T-cell (primary cell): ENCODE results near the gene FCAMR. TPM values are rescaled to one million over a fixed set of nuclear protein-coding genes. Genes with fewer than 3 reads are reported as not detected.

Source experiments
- ATAC-seq, 4 experiments: fragments of 200-7000 bp in 3 of 4; fragments of 150-1000 bp in 1 of 4; cut with Tn5 transposase; replicated peaks in 1 of 4; 1 replicate in 3 of 4; 2 replicates in 1 of 4; pipeline ENCODE4 v1.10.0; 2021; ENCODE audit warnings: moderate library complexity in 3 of 4, mild to moderate bottlenecking in 2 of 4, moderate number of reproducible peaks in 1 of 4
- CTCF ChIA-PET, 2 donors: fragments of 300-600 bp; sonication (Branson Sonifier 250); formaldehyde crosslinking; loops; one replicate each; lab custom pipeline; 2022; ENCODE audit warnings: antibody characterized with exemption in 2 of 2; lab: Charles Lee
- POLR2A ChIA-PET, 2 donors: fragments of 300-600 bp; sonication (Branson Sonifier 250); formaldehyde crosslinking; loops; one replicate each; lab custom pipeline; 2022; ENCODE audit warnings: antibody characterized with exemption in 2 of 2; lab: Charles Lee
- DNase-seq, 35 experiments: peaks; one replicate each; pipeline versions ENCODE4 v3.0.0 to v3.0.0-alpha.2; 2013 to 2023
- H3K27ac ChIP-seq: one replicate; pipeline ENCODE4 v1.5.1; 2013; ENCODE audit warnings: low read length
- H3K27me3 ChIP-seq, 2 experiments: replicated peaks in 1 of 2; 1 replicate in 1 of 2; 2 replicates in 1 of 2; pipeline versions ENCODE4 v1.6.1 to v1.7.0; 2013; ENCODE audit warnings: low read length in 1 of 2, mixed read lengths in 1 of 2; ENCODE audit not compliant: control insufficient read depth in 2 of 2, insufficient read depth in 2 of 2; ENCODE audit errors: extremely low read depth in 1 of 2
- H3K36me3 ChIP-seq, 2 donors: 1 replicate in 1 of 2; 2 replicates in 1 of 2; pipeline versions ENCODE4 v1.6.1 to v1.7.0; 2013; ENCODE audit warnings: low read length in 1 of 2; ENCODE audit not compliant: control insufficient read depth in 2 of 2, insufficient read depth in 1 of 2; ENCODE audit errors: extremely low read depth in 1 of 2
- H3K4me1 ChIP-seq, 2 experiments: 1 replicate in 1 of 2; 2 replicates in 1 of 2; pipeline versions ENCODE4 v1.6.1 to v1.7.0; 2013; ENCODE audit warnings: low read length in 2 of 2, mixed read lengths in 1 of 2; ENCODE audit not compliant: insufficient read depth in 2 of 2, control insufficient read depth in 1 of 2; ENCODE audit errors: extremely low read depth in 1 of 2
- H3K4me3 ChIP-seq, 2 donors: 1 replicate in 1 of 2; 2 replicates in 1 of 2; pipeline versions ENCODE4 v1.5.1 to v1.7.0; 2013; ENCODE audit warnings: mild to moderate bottlenecking in 2 of 2, low read length in 1 of 2, moderate library complexity in 1 of 2; ENCODE audit not compliant: control insufficient read depth in 1 of 2; ENCODE audit errors: extremely low read depth in 1 of 2
- H3K9me3 ChIP-seq: 2 replicates; pipeline ENCODE4 v1.7.0; 2013
- H3K27ac Mint-ChIP-seq, 2 donors: one replicate each; pipeline ENCODE4 v1.8.0; 2020 to 2021; ENCODE audit warnings: mild to moderate bottlenecking in 2 of 2, mixed read lengths in 2 of 2
- H3K27me3 Mint-ChIP-seq, 2 donors: one replicate each; pipeline ENCODE4 v1.8.0; 2021 to 2022; ENCODE audit warnings: mixed read lengths in 2 of 2
- H3K36me3 Mint-ChIP-seq: one replicate; pipeline ENCODE4 v1.8.0; 2021; ENCODE audit warnings: mixed read lengths
- H3K4me1 Mint-ChIP-seq, 3 donors: one replicate each; pipeline ENCODE4 v1.8.0; 2020 to 2022; ENCODE audit warnings: mixed read lengths in 3 of 3, mild to moderate bottlenecking in 1 of 3
- H3K4me3 Mint-ChIP-seq, 3 donors: one replicate each; pipeline ENCODE4 v1.8.0; 2020 to 2022; ENCODE audit warnings: mild to moderate bottlenecking in 3 of 3, mixed read lengths in 3 of 3, moderate library complexity in 3 of 3
- H3K9me3 Mint-ChIP-seq, 3 donors: one replicate each; pipeline ENCODE4 v1.8.0; 2020 to 2022; ENCODE audit warnings: mixed read lengths in 3 of 3
- WGBS: methylation state at CpG from one replicate; pipeline ENCODE4 v1.1.5; 2013; ENCODE audit warnings: missing lambda C conversion rate; ENCODE audit not compliant: insufficient coverage; 5-methylcytosine and 5-hydroxymethylcytosine counted together
- total RNA-seq, 35 experiments: library from RNA in 6 of 35; stranded (reverse) in 6 of 35; fragments of 120-200 nt in 1 of 35; gene quantifications; one replicate each; pipeline versions ENCODE4 v1.2.1 to v1.2.4 and lab custom pipeline; 2013 to 2026

Gene FCAMR
- total RNA-seq, 5 donors from 2014 or later (not counting 1 experiment from before 2014, with no cell fraction given) = not detected

DNA sequence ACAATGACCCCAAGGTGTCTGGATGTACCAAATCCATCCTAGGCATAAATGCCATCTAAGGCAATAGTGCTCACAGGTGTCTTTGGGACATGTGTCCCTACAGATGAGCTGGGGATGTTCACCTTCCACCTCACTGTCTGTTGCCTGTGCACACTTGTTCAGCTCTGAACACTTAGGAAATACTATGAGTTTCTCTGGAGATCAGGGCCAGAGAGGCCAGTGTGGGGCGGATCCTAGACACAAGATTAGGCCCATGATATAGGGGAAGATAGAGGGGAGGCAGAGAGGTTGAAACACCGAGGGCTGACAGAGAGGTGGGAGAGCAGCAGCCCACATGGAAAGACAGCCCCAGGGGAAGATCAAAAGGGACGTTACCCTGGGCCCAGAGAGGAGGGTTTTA lies 36.7 kb upstream of the FCAMR start:
- H3K4me1 ChIP-seq = no peaks in the 10 kb centered on the region
- H3K27me3 Mint-ChIP-seq = peaks cover 13 to 16% of the 10 kb centered on the region in 2 donors
- H3K36me3 ChIP-seq = no peaks in the 10 kb centered on the region
- H3K9me3 Mint-ChIP-seq = no peaks in the 10 kb centered on the region
- peaks cover 0 to 6% of the 10 kb centered on the region in 2 experiments for H3K27me3 ChIP-seq
- DNase-seq (no peak), ATAC-seq (no peak)
- no peak overlapping the region for H3K4me3 ChIP-seq
- no peaks in the 10 kb centered on the region for H3K36me3 Mint-ChIP-seq
- no peak overlapping the region for H3K4me3 Mint-ChIP-seq
- 100% methylated on average over 1 of the region's 3 CpGs for WGBS
- H3K9me3 ChIP-seq = no peaks in the 10 kb centered on the region
- no peak overlapping the region for H3K27ac Mint-ChIP-seq
- ChIA-PET POLR2A (no interaction called here), CTCF (interaction anchor here in 1 of 2 donors (0.8 kb wide), 1 partner anchor 74 kb away, joined by 4 read pairs; no protein-coding TSS in a partner anchor)
- H3K4me1 Mint-ChIP-seq = peaks cover 1 to 6% (median 2%) of the 10 kb centered on the region in 3 donors
- H3K27ac ChIP-seq = no peak overlapping the region

DNA sequence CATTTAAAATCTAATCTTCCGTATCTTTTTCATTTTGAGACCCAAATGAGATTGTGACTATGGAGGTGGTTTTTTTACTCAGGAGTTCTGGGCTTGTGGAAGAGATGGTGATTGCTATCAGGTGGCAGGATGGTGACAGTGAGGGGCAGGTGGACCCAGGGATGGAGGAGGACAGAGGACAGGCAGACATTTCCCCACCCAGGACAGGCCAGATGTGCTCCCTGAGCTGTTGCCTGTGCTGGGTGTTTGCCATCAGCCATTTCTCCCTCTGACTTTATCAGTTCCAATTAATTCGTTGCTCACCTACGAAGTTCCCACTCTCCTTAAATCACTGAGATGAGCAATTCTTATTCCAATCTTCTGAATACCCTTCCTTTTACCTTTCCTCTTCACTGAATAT lies 35.8 kb upstream of the FCAMR start:
- no peaks in the 10 kb centered on the region for H3K9me3 ChIP-seq
- peaks cover 13 to 14% of the 10 kb centered on the region in 2 donors for H3K27me3 Mint-ChIP-seq
- ATAC-seq (no peak), DNase-seq (no peak)
- H3K27ac ChIP-seq = no peak overlapping the region
- no peak overlapping the region for H3K4me3 ChIP-seq
- CTCF ChIA-PET = interaction anchor here in 1 of 2 donors (0.6 to 0.8 kb wide), 2 partner anchors 9 to 73 kb away, joined by 3 to 4 read pairs; no protein-coding TSS in a partner anchor
- H3K9me3 Mint-ChIP-seq = no peaks in the 10 kb centered on the region
- H3K36me3 Mint-ChIP-seq = no peaks in the 10 kb centered on the region
- H3K4me1 Mint-ChIP-seq = peaks cover 1 to 6% (median 2%) of the 10 kb centered on the region in 3 donors
- H3K4me1 ChIP-seq = no peaks in the 10 kb centered on the region
- H3K36me3 ChIP-seq = no peaks in the 10 kb centered on the region
- WGBS = 70% methylated on average over 2 of the region's 3 CpGs
- POLR2A ChIA-PET = no interaction called here
- H3K4me3 Mint-ChIP-seq = no peak overlapping the region
- no peak overlapping the region for H3K27ac Mint-ChIP-seq
- H3K27me3 ChIP-seq = peaks cover 0 to 6% of the 10 kb centered on the region in 2 experiments

DNA sequence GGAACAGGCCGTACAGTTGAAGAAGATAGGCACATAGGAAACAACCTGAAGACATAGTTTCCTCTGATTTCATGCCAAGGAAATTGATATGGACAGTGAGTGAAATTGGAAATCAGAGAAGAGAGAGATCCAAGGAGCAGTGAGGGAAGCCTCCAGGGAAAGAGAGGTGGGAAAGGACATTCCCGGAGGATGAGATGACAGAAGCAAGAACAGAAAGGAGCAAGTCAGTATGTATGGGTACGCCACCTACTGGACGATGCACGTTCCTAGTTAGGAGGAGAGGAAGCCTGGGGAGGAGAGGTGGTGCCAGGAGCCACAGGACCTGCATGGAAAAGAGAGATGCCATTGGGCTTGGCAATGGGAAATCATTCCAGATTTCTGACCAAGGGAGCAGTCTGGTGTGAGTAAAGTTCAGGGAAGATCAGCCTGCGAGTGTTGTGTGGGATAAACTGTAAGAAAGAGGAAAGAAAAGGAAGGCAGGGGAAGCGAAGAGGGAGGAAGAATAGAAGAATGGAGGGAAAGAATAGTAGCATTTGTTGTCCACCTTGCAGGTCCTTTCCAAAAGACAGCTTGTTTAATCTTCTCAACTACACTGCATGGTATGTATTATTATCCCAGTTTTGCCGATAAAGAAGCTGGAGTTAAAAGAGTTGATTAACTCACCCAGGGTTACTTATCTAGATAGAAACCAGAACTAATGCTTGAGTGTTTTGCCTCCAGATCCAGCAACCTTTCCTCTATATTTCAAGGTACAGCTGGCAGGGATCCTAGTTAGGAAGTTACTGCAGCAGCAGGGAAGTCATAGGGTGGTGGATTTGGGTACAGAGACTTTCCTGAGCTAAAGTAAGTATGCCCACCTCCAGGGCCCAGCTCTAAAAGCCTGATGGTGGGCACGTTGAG lies 34.9 kb upstream of the FCAMR start:
- peak; percentile 37 to 61 (median 52) for ATAC-seq
- no peaks in the 10 kb centered on the region for H3K4me1 ChIP-seq
- WGBS = 42% methylated on average over 7 of the region's 9 CpGs
- H3K27me3 ChIP-seq = peaks cover 0 to 6% of the 10 kb centered on the region in 2 experiments
- H3K9me3 Mint-ChIP-seq = no peaks in the 10 kb centered on the region
- H3K4me1 Mint-ChIP-seq = peaks cover 1 to 6% (median 2%) of the 10 kb centered on the region in 3 donors
- CTCF ChIA-PET = interaction anchor here in 1 of 2 donors (0.6 to 1.5 kb wide), 4 partner anchors 8 to 120 kb away, joined by 3 to 5 read pairs (median 3); no protein-coding TSS in a partner anchor
- DNase-seq = peak in 21 of 35 experiments; percentile 7 to 60 (median 23)
- no peaks in the 10 kb centered on the region for H3K9me3 ChIP-seq
- no peak overlapping the region for H3K4me3 ChIP-seq
- H3K27me3 Mint-ChIP-seq = peaks cover 13 to 14% of the 10 kb centered on the region in 2 donors
- no peaks in the 10 kb centered on the region for H3K36me3 Mint-ChIP-seq
- H3K27ac ChIP-seq = no peak overlapping the region
- POLR2A ChIA-PET = interaction anchor here in 1 of 2 donors (0.6 kb wide), 1 partner anchor 292 kb away, joined by 4 read pairs; no protein-coding TSS in a partner anchor
- H3K36me3 ChIP-seq = no peaks in the 10 kb centered on the region
- H3K27ac Mint-ChIP-seq = no peak overlapping the region
- H3K4me3 Mint-ChIP-seq = no peak overlapping the region

DNA sequence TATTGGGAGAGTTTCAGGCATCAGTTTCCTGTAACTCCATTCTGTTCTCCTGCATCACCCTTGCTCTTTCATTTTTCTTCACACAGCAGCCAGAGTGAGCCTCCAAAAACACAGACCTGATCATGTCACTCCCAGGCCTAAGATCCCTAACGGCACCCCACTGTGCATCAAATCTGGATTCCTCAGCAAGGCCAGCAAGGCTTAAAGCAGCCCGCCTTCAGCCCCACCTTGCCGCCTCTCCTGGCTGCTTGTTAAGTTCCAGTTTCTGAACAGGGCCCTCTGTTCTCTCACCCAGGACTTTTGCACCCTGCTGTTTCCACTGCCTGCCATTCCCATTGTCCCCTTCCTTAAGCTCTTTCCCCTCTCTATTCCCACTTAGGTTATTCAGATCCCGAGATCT lies 33.0 kb upstream of the FCAMR start:
- H3K4me3 Mint-ChIP-seq = no peak overlapping the region
- peaks cover 0 to 3% of the 10 kb centered on the region in 2 experiments for H3K27me3 ChIP-seq
- no peak overlapping the region for H3K27ac Mint-ChIP-seq
- CTCF ChIA-PET = interaction anchor here in 1 of 2 donors (0.6 kb wide), 1 partner anchor 149 kb away, joined by 4 read pairs; no protein-coding TSS in a partner anchor
- H3K4me3 ChIP-seq = no peak overlapping the region
- ATAC-seq (no peak), DNase-seq (no peak)
- no peaks in the 10 kb centered on the region for H3K36me3 ChIP-seq
- H3K4me1 ChIP-seq = no peaks in the 10 kb centered on the region
- 91% methylated on average over 4 of the region's 4 CpGs for WGBS
- no peaks in the 10 kb centered on the region for H3K9me3 ChIP-seq
- H3K36me3 Mint-ChIP-seq = no peaks in the 10 kb centered on the region
- H3K4me1 Mint-ChIP-seq = peaks cover 1 to 6% (median 2%) of the 10 kb centered on the region in 3 donors
- H3K27me3 Mint-ChIP-seq = peaks cover 14 to 17% of the 10 kb centered on the region in 2 donors
- H3K27ac ChIP-seq = no peak overlapping the region
- H3K9me3 Mint-ChIP-seq = no peaks in the 10 kb centered on the region
- POLR2A ChIA-PET = no interaction called here

DNA sequence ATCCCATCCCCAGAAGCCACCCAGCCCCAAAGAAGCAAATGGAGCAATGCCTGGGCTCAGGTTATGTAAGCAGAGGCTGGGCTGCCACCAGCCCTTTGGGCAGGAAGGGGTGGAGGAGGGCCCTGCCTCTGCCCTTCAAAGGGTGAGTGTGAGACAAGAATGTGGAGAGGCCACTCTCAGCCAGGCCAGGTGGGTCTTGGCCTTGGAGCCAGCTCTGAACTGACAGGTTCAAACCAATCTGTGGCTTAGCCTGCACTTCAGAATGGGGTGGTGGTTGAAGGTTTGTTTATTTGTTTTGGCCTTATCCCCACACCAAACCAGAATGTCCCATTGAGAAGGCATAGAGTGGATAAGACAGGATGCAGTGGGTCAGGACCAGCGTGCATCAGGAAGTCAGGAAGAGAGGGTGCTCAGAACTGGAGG lies 32.5 kb upstream of the FCAMR start:
- Mint-ChIP-seq H3K36me3 (no peaks in the 10 kb centered on the region), H3K27ac (no peak overlapping the region), H3K27me3 (peaks cover 14 to 16% of the 10 kb centered on the region in 2 donors), H3K4me3 (no peak overlapping the region), H3K4me1 (peaks cover 1 to 6% (median 2%) of the 10 kb centered on the region in 3 donors), H3K9me3 (no peaks in the 10 kb centered on the region)
- no peaks in the 10 kb centered on the region for H3K4me1 ChIP-seq
- ChIA-PET CTCF (no interaction called here), POLR2A (interaction anchor here in 1 of 2 donors (0.5 kb wide), 1 partner anchor 42 kb away, joined by 3 read pairs; no protein-coding TSS in a partner anchor)
- H3K36me3 ChIP-seq = no peaks in the 10 kb centered on the region
- WGBS = no CpG with 5 or more reads among the region's 1 CpG
- H3K27ac ChIP-seq = no peak overlapping the region
- DNase-seq = no peak
- no peak overlapping the region for H3K4me3 ChIP-seq
- H3K9me3 ChIP-seq = no peaks in the 10 kb centered on the region
- no peaks in the 10 kb centered on the region for H3K27me3 ChIP-seq
- ATAC-seq = no peak

DNA sequence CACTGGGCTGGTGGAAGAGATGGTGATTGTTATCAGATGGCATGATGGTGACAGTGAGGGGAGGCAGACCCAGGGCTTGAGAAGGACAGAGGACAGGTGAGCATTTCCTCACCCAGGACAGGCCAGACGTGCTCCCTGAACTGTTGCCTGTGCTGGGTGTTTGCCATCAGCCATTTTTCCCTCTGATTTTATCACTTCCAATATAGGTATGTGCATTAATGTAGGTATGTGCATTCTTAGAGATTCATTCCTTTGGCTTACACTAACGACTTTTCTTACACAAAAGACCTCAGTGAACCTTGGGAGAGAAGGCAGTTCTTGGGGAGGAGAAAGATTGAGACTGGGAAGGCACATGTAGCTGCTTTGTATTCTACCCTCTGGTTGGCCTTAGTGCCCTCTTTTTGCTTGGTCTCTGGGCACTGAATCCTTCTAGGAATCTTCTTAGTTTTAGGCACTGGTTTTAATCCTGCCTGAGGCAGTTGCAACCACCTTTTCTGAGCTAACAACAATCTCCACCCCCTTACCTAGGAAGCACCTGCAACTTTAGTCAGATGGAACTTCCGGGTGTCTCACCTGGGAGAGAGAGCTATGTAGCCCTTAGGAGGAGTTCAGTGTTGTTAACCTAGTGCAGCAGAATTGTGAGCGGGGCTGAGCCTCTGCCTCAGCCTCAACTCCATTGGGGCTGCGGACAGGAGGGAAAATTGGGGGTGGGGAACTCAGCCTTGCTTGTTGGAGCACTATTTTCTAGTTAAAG lies 31.4 kb upstream of the FCAMR start:
- peaks cover 8 to 13% of the 10 kb centered on the region in 2 donors for H3K27me3 Mint-ChIP-seq
- ChIA-PET POLR2A (interaction anchor here in 1 of 2 donors (0.6 kb wide), 1 partner anchor 20 kb away, joined by 3 read pairs; no protein-coding TSS in a partner anchor), CTCF (interaction anchor here in 1 of 2 donors (0.8 kb wide), 1 partner anchor 9 kb away, joined by 3 read pairs; no protein-coding TSS in a partner anchor)
- no peak overlapping the region for H3K4me3 Mint-ChIP-seq
- no peak for ATAC-seq
- H3K9me3 Mint-ChIP-seq = no peaks in the 10 kb centered on the region
- H3K36me3 Mint-ChIP-seq = no peaks in the 10 kb centered on the region
- no peaks in the 10 kb centered on the region for H3K9me3 ChIP-seq
- H3K4me3 ChIP-seq = no peak overlapping the region
- no peak overlapping the region for H3K27ac Mint-ChIP-seq
- DNase-seq = no peak
- H3K27ac ChIP-seq = no peak overlapping the region
- no peaks in the 10 kb centered on the region for H3K4me1 ChIP-seq
- no CpG with 5 or more reads among the region's 5 CpGs for WGBS
- peaks cover 1 to 6% (median 2%) of the 10 kb centered on the region in 3 donors for H3K4me1 Mint-ChIP-seq
- H3K27me3 ChIP-seq = no peaks in the 10 kb centered on the region
- H3K36me3 ChIP-seq = no peaks in the 10 kb centered on the region
